Activated CD4-positive, alpha-beta T cell treated with anti-CD3 and anti-CD28 coated beads, Interleukin-10, Interleukin-2, amounts not matched to agents 100 ng/mL and 50 ng/mL, durations not matched to agents 16 hours and 8 hours (primary cell): ENCODE results near the gene PAK3.

Experiments used
- DNase-seq: peaks from one replicate; pipeline ENCODE4 v3.0.0-alpha.2; 2020

The PAK3 gene

DNA sequence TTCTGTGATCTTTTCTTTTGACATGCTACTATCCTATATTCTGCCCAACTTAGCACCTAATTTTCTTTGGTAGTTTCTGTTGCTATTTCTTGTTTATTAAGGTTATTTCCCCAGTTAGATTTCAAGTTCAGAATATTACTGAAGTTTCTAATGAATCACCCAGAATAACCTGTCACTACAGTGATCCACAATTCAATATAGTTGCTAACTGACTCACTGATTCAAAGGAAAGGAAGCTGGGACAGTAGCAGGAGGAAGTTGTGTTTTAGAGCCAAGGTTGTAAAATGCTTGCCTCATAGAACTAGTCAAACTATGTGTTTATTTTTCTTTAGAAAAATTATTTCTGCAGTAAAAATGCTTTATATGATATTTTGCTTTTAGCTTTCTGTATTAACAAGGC, 37.4 kb downstream of the PAK3 start:
- DNase-seq = no peak

DNA sequence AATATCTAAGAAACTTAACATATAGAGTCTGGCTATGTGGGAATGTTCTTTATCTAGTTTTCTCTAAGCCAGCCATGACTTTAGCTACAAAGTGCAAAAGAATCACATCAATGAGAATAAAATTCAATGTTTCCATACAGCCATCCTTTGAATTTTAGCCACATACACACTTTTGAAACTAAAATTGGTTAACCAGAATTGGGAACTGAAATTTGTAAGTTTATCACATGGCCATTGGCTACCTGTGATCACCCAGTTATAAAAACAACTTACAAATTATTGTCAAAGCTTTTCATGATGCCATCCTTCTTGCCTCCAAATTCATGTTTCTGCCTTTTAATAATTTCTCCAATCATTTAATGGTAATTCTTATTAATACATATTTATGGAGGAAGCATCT, 49.9 kb downstream of the PAK3 start:
- no peak for DNase-seq

DNA sequence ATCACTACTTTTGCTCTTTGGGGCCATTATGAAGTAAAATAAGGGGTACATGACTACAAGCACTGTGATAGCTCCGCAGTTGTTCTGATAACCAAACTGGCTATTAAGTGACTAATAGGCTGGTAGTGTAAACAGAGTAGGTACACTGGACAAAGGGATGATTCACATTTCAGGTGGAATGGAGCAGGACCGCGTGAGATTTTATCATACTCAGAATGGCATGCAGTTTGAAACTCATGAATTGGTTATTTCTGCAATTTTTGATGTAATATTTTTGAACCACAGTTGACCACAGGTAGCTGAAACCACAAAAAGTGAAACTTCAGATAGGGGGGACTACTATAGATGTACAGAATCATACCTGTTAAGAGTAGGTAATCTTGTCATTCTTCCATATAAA, 55.8 kb downstream of the PAK3 start:
- no peak for DNase-seq

DNA sequence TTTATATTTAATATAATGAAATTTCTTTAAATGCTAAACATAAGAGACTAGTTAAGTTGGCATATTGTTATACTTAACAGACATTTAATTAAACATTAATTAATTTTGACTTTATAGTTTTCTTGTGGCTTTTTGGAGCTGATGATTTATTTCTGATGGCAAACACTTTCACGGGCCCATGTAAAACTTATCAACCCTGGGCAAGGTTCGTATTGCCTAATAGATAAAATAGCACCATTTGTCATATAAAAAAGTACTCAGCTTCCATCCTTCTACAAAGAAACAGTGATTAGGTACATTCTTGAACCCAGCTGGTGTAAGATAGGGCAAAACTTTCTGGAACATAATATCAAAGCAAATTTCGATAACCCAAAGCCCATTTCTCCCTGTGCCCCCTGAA, 63.2 kb downstream of the PAK3 start:
- no peak for DNase-seq

DNA sequence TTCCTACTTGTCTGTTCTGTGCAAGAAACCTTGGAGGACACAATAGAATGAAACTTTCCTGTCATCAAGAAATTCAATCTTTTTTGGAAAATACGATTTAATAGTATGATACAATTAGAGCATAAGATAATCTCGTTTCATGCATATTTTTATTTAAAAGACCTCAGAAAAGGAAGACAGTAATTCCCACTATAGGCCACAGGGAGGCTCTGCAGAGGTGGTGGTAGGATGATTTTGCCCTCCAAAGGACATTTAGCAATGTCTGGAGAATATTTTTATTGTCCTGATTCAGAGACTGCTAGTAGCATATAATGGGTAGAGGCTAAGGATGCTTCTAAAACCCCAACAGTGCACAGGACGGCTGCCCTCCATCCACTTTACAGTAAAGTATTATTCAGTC, 68.7 kb downstream of the PAK3 start:
- peak; percentile 3 for DNase-seq

DNA sequence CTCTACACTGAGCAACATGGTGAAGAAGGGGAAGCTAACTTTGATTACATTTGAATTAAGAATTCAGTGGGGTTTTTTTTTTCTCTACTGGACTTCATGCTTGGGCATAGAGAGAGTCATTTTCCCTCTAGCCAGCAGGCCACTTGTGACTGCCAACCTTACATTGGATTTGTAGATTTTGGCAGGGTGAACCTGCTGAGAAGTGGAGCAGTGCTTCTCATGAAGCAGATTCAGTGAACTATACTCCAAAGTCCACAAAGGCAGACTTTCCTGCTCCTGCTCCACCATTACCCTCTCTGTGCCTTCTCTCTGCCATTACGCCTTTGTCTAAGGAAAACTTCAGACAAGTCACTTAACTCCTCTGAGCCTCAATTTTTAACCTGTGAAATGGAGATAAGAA, 69.9 kb downstream of the PAK3 start:
- DNase-seq = no peak

DNA sequence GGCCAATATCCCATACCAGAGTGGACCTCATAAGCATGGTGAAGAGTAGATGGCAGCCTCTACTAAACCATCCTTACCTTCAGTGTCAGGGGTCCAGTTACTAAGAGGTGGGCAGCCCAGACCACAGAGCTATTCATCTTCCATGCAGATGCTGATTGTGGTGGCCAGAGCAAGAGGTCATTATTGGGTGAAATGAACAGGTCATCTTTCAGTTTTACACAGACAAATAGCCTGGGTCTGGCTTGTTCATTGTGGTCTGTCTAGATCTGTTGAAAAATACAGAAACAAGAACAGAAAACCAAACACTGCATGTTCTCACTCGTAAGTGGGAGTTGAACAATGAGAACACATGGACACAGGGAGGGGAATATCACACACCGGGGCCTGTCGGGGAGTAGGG, 71.3 kb downstream of the PAK3 start:
- DNase-seq = no peak

DNA sequence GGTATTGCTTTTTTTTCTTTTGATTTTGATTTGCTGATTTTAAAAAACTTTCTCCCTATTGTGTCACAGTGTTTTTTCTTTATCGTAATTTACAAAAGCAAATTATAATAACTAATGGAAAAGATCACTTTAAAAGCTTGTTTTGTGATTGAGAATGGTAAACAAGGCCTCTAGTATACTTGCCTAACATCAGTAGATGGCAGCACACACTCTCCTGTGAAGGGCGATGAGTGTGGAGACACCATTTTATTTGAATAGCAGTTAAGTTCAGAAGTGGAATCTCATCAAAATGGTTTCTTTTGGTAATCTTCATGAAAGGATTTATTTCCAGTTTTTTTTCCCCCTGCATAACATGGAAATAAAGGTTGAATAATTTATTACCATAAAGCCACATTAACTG, 72.3 kb downstream of the PAK3 start:
- DNase-seq = peak; percentile 38

DNA sequence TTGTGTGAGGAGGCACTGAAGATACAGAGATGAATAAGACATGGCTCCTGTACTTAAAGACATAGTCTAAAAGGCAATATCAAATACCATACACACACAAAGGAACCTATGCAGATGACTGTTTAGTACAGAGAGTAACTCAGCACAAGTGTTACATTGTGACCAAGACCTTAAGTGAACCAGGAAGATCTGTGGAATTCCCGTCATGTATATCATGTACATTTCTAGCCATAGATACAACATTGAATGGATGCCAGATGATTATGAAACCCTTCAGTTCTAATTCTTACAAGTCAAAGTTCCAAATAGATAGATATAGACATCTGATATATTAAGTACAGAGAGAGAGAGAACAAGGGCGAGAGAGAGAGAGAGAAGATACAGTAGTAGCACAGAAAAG, 73.2 kb downstream of the PAK3 start:
- DNase-seq = no peak

DNA sequence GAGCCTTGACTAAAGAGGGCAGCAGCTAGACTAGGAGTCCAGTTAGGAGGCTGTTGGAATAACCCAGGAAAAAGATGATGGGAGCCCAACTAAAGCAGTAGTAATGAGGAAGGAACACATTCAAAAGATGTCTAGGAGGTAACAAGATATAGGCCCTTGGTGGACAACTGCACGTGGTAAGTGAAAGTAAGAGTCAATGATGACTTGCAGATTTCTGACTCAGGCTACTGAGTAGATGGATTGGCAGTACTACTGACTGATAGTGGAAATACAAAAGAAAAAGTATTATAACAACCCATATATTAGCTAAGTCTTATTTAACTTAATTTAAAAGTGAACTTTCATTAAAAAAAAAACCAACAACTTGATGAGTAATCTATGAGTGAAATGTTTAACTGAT, 74.0 kb downstream of the PAK3 start:
- peak; percentile 26 for DNase-seq

DNA sequence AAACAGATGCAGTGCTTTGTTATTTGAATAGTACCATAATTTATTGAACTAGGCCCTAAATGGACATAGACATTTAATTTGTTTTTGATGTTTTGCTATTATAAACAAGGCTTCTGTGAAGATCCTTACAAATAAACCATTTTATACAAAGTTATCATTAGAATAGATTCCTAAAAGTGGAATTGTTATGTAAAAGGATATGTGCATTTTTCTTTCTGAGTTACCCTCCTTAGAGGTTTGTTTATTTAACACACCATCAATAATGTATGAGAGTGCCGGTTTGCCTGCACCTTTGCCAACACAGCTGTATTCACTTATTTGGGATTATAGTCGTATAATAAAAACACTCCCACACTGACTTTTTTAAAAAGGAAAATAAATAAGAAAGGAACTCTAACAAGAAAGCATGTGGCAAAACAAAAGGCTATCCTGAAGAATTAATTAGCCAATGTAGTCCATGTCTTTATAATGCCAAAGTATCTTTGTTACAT, 84.8 kb downstream of the PAK3 start:
- DNase-seq = no peak

DNA sequence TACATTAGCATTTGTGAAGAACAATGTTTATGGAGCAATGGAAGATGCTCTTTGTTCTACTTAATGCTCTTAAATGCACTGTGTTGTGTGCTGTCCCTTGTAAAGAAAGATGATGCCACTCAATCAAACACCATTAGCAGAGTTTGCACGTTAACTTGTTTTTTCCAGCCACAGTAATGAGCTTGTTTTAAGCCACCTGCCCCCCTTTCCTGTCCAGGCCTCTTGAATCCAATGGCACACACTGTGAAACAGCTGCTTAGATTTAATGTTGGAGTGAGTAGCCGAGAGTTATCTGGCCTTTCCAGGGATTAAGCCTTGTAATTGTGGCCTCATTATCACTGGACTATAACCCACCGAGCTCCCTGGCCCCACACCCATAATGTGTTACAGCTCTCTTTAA, 86.0 kb downstream of the PAK3 start:
- no peak for DNase-seq

DNA sequence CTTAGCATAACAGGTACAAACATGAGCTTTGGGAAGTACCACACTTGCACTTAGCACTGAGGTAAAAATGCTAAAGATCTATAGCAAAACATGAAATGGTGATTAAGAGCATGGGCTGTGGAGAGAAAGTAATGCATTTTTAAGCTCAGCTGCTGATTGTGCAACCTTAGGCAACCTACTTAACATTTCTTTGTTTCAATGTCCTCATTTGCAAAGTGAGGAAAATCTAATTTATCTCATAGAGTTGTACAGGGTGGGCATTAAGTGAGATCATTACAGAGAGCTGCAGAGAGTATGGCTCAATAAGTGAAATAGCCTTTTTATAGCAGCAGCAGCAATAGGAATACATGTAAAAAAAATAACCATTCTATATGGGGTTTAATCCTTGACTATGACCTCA, 87.0 kb downstream of the PAK3 start:
- DNase-seq = no peak

DNA sequence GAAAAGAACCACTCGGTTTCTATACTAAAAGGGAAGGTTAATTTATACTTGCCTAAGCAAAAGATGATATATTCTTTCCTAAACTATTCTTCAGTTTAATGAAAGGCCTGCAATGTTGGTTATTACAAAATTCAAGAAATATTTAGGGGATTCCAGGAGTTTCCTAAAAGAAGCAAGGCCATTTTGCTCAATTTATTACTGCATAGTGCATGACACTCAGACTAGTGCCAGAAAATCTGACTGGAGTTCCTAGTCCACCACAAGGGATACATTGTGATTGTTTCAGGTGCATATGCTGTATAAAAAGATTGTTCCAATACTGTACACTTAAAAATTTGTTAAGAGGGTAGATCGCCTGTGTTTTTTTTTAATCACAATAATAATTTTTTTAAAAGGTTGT, 95.6 kb downstream of the PAK3 start:
- DNase-seq = no peak

DNA sequence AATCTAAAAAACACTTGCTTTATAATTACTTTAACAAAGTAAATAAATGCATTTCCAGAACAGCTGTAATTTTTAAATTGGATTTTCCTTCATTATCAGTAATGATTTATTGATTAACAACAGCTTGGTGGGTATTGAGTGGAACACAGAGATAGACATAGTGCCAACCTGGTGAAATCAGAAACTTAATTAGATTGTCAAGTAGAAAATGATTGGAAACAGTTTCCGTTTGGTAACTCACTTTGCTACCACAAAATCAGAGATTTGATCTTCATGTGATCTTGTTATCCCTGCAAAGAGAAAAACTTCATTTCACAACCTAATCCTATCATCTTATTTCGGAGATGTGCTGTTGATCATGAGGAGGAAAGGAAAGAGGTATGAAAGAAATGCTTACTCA, 103.5 kb downstream of the PAK3 start:
- DNase-seq = no peak

DNA sequence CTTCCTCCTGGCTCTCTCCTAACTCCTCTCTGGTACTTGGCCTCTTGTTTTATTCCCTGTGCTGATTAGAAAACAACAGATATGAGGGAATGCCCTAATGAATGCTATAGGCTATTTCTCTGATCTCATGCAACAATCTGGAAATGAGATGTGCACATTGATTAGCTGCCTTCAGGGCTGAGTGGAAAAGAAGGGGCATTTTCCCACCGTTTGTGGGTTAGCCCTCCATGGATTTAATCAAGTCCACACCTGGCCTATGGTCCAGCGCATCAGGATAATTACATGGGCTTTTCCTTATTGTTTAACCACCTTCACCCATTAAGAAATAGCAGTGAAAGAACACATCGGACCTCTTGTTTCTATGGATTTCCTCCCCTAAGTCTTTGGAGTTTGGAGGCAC, 104.3 kb downstream of the PAK3 start:
- no peak for DNase-seq

DNA sequence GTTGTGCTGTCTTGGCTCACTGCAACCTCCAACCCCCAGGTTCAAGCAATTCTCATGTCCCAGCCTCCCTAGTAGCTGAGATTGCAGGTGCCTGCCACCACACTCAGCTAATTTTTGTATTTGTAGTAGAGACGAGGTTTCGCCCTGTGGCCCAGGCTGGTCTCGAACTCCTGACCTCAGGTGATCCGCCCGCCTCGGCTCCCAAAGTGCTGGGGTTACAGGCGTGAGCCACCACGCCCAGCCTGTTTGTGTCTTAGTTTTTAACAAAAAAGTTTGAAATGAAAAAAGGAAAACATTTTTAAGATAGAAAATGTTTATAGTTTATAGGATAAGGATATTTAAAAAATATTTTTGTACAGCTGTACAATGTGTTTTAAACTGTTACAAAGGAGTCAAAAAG, 111.9 kb downstream of the PAK3 start:
- no peak for DNase-seq

DNA sequence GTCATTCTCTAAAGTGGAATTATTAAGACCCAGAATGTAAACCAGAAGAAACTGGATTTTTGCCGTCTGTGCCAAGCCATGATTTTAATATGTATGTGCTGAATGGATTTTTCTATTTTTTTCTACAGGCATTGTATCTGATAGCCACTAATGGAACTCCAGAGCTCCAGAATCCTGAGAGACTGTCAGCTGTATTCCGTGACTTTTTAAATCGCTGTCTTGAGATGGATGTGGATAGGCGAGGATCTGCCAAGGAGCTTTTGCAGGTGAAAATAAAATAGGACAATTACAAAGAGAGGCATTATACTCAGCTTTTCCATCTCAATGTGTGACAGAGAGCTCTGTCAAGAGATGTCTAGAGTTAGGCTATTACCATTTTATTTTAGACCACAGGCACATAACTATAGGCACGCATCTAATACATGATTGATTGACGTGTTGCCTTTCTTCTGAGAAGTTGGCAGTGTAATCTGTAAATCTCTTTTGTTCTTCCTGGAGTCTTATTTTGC, 120.4 kb downstream of the PAK3 start:
- no peak for DNase-seq

DNA sequence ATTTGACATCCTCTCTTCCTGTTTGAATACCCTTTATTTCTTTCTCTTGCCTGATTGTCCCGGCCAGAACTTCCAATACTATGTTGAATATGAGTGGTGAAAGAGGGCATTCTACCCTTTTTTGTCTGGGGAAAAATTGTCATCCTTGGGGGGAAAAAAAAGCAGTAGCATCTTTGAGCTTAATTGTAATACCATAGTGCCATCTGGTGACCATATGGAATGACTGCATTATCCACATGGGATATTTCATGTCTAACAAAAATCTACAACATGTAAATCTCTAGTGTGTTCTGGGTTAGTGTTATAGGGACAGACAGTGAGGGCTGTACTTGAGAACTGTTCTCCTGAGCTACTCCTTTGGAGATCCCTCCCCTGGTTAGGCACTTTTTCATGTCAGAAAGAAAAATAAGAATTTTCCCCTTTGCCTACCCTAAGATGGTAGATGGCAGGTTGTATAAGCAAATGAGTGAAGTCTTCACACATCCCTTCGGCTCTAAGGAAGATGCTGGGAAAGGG, 148.3 kb downstream of the PAK3 start:
- peak; percentile 27 for DNase-seq

DNA sequence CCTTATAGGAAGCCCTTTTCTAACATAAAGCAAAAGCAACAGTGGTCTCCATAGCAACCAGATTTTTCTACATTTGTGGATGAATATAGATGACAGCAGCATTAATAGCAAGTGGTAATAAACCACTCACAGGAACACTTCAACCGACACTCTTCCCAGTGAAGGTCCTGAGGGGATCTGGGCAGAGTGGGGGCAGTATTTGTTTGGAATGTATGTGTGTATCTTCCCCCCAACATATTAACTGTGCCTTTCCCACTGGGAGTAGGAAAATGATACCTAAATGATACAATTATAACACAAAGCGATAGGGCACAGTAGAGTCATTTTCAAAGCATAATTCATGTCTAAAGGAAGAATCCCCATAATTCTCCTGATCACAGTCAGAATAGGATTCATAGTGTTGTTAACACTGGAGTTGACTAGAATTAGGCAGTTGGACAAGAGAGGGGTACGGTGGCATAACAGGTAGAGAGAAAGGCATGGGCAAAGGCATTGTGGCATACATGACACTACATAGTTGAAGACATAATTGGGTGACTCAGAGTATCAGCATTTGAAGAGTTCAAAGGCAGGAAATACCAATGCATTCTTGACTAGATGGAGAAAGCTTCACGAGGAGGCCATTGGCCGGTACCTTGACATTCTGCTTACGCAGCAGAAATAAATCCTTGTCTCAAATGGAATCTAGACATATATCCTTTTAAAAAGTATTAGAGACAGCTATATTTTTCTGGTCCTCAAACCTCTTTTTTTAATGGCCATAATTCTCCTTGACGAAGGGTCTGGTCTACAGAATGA, 159.1 kb downstream of the PAK3 start:
- DNase-seq = no peak

DNA sequence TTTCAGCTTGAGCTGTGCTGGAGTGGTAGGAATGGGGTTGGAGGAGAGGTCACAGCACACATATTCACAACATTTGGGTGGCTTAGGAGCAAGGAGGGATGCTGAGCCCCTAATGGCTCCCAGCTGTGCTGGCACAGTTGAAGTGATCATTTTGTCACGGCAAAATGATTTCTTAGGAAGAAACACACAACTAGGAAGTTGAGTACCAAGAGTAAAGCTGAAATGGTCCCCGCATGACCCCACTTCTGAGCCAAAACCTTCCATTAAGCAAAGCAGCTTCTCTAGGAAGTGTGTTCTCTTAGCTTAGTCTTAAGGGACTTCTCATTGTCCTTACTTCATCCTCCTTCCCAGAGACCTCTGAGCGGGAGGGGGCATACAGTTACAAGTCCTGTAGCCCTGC, 161.7 kb downstream of the PAK3 start:
- no peak for DNase-seq

DNA sequence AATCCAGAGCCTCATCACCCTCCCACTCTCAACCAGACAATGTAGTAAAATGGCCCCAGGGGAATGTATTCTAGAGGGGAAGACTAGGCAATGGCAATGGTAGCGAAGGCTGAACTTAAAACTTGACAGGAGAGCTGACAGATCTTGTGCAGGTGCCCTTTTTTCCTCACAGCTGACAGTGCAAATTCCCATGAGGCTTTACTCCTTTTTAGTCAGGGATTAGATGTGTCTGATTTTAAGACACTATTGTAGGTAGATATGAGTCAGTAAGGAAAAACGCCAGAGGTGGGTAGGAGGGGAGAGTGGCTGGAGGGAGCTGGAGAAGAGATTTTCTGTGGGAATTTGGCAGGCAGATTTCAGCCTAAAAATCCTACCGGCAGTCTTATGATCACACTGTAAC, 163.6 kb downstream of the PAK3 start:
- DNase-seq = no peak

DNA sequence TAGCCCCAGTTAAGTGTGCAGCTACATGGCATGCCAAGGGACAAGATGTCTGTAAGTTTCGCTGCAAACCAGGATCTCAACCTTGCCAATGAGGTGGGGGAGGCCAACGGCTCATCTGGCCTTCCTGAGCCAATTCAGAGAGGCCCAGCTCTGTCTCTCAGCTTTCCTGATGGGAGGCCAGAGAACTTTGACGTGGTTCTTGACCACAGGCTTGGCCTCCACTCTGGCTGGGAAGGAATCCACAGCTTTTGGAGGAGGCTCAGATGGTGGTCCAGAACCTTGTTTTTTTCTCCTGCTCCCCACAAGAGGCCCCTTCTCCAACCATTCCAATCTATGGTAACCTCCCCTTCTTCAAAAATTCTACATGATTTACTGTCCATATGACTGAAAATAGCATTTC, 164.5 kb downstream of the PAK3 start:
- no peak for DNase-seq

DNA sequence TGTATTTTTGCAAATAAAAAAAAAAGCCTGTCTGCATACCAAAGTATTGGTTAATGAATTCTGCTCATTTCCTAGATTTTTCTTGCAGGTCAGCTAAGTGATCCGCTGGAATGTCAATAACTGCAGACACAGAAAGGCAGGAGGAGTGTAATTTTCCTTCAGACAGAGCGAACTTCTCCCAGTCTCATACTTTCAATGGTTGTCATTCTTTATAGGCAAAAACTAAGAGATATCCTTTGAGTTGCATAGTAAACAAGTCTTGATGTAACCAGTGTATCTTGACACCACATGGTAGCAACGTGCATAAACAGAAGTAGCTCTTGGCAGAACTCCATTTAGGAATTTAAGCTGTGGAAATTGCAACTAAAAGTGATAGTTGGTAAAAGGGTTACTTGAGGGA, 166.1 kb downstream of the PAK3 start:
- DNase-seq = no peak

DNA sequence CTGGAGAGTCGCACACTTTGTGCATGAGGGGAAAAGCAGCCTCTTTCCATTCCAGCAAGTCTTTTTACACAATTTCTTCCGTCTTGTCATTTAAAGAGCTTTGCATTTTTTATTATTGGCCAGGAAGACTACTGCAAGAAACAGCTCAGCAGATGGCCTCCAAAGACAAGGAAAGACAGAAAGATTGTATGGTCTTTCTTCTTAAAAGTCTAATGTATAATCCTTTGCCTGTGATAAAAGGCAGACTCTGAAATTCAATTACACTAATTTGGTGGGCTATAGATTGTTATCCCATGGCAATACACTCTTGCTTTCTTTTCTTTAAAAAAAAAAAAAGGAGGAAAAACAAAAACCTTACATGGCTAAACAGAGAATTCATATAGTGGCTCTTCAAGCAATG, 168.4 kb downstream of the PAK3 start:
- no peak for DNase-seq
